Mucosa of descending colon (tissue), 3 donors: ENCODE results near the gene CACNB2. TPM values are rescaled to one million over a fixed set of nuclear protein-coding genes. Genes with fewer than 3 reads are reported as not detected.

Experiments used
- ATAC-seq: fragments of 200-7000 bp; cut with Tn5 transposase; one replicate; pipeline ENCODE4 v1.9.1; 2020; ENCODE audit warnings: mild to moderate bottlenecking, moderate library complexity
- DNase-seq, 3 donors: peaks; one replicate each; pipeline ENCODE4 v3.0.0-alpha.2; 2020
- H3K36me3 ChIP-seq: fragments of 200-600 bp; one replicate; pipeline ENCODE4 v1.8.0; 2021; ENCODE audit warnings: low read depth, mild to moderate bottlenecking
- H3K4me1 ChIP-seq: fragments of 200-600 bp; one replicate; pipeline ENCODE4 v1.8.0; 2021; ENCODE audit warnings: low read depth, mild to moderate bottlenecking
- H3K4me3 ChIP-seq: fragments of 200-600 bp; one replicate; pipeline ENCODE4 v1.8.0; 2021; ENCODE audit warnings: mild to moderate bottlenecking
- H3K9me3 ChIP-seq: fragments of 200-600 bp; one replicate; pipeline ENCODE4 v1.8.0; 2021; ENCODE audit warnings: mild to moderate bottlenecking
- CTCF ChIP-seq: fragments of 200-600 bp; IDR thresholded peaks from one replicate; pipeline ENCODE4 v1.8.0; 2022; ENCODE audit warnings: antibody characterized with exemption, mild to moderate bottlenecking
- intact Hi-C, 2 donors: fragments of 100-400 bp; cut with DNase I in 1 of 2; cut with micrococcal nuclease in 1 of 2; formaldehyde crosslinking; loops; one replicate each; pipeline versions ENCODE4 v1.11.0 to v1.11.1; 2022; cut with DNase I, micrococcal nuclease
- total RNA-seq, 3 donors: library from RNA; stranded (reverse); fragmentation: NEBNext Ultra II Directional in 2 of 3; extraction: Animal tissue kit (Norgen Biotek cat#: 25700) in 2 of 3; gene quantifications; one replicate each; pipeline versions ENCODE4 v1.2.1 to v1.2.4, GENCODE V29; 2021 to 2023
- donor health status: DM: no; HTN: no; CAD: no; lungs with moderate emphysema.
- donor health status: DM: no; HTN: no; CAD: no.
- donor health status: DM: no; HTN: yes; CAD: no.

Gene CACNB2
- total RNA-seq, 3 donors from 2014 or later, result 13.6 to 26.2 (median 19.8) TPM

GRCh38 chr10:18099415-18099814 is 40.8 kb upstream of the CACNB2 start:
- ATAC-seq, result no peak
- no peaks in the 10 kb centered on the region for H3K4me1 ChIP-seq
- H3K4me3 ChIP-seq, result no peak overlapping the region
- H3K36me3 ChIP-seq, result no peaks in the 10 kb centered on the region
- intact Hi-C loops, result no loop called here
- no peaks in the 10 kb centered on the region for H3K9me3 ChIP-seq
- no peak for TF ChIP-seq CTCF
- no peak for DNase-seq

GRCh38 chr10:18100669-18101068 is 39.6 kb upstream of the CACNB2 start:
- H3K4me3 ChIP-seq, result no peak overlapping the region
- H3K36me3 ChIP-seq, result no peaks in the 10 kb centered on the region
- DNase-seq (no peak), ATAC-seq (no peak)
- H3K9me3 ChIP-seq, result no peaks in the 10 kb centered on the region
- H3K4me1 ChIP-seq, result no peaks in the 10 kb centered on the region
- TF ChIP-seq CTCF, result no peak
- intact Hi-C loops, result no loop called here

- no peaks in the 10 kb centered on the region for H3K36me3 ChIP-seq
- no peaks in the 10 kb centered on the region for H3K9me3 ChIP-seq
- H3K4me3 ChIP-seq, result no peak overlapping the region
- no peaks in the 10 kb centered on the region for H3K4me1 ChIP-seq
- intact Hi-C loops, result no loop called here
- DNase-seq, result no peak
- ATAC-seq, result no peak
- no peak for TF ChIP-seq CTCF
Measured at GRCh38 chr10:18102404-18102803, 37.8 kb upstream of the CACNB2 start.

- TF ChIP-seq CTCF, result no peak
- H3K4me1 ChIP-seq, result no peaks in the 10 kb centered on the region
- H3K36me3 ChIP-seq, result no peaks in the 10 kb centered on the region
- intact Hi-C loops, result no loop called here
- ATAC-seq (peak; percentile 45), DNase-seq (peak in 2 of 3 donors; percentile 36 to 87)
- H3K4me3 ChIP-seq, result no peak overlapping the region
- no peaks in the 10 kb centered on the region for H3K9me3 ChIP-seq
Measured at GRCh38 chr10:18104223-18104872, 35.9 kb upstream of the CACNB2 start.

DNA sequence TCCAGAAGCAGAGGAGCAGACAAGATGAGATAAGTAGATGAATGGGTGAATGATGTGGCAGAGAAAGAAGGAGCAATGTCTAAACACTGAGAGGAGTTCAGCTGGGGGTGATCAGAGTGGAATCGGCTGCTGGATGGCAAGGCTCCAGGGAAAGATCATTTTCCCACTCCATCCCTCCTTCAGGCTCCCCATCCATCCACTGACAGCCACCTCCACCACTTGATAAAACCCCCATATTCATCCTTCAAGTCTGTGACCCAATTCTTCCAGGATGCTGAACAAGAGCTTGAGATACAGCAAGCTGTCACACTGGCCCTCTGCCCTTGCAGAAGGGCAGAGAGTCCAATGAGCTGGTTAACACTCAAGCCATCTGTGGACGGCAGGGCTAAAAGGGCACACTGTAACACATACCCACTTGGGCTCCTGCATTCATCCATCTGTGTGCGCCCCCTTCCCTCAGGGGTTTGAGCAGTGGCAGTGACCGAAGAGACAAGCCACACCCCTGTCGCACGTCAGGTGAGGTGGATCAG is 30.8 kb upstream of the CACNB2 start:
- no peak for DNase-seq
- no peak for TF ChIP-seq CTCF
- ATAC-seq, result no peak
- H3K4me1 ChIP-seq, result no peaks in the 10 kb centered on the region
- H3K4me3 ChIP-seq, result no peak overlapping the region
- H3K36me3 ChIP-seq, result no peaks in the 10 kb centered on the region
- H3K9me3 ChIP-seq, result no peaks in the 10 kb centered on the region
- intact Hi-C loops, result no loop called here

- ATAC-seq (no peak), DNase-seq (no peak)
- TF ChIP-seq CTCF, result no peak
- H3K4me1 ChIP-seq, result peaks cover 5% of the 10 kb centered on the region
- no peak overlapping the region for H3K4me3 ChIP-seq
- H3K36me3 ChIP-seq, result no peaks in the 10 kb centered on the region
- no peaks in the 10 kb centered on the region for H3K9me3 ChIP-seq
- intact Hi-C loops, result no loop called here
Measured at GRCh38 chr10:18113881-18114280, 26.3 kb upstream of the CACNB2 start.
